HEK293T (cell line): Measurements from ENCODE around the gene PRPF40A.

Source experiments
- ARNT ChIP-seq: fragments of 450-650 bp; IDR thresholded peaks from 2 replicates; pipeline ENCODE4 v1.6.1; 2017; ENCODE audit warnings: mild to moderate bottlenecking
- CTBP1 ChIP-seq: fragments of 450-650 bp; IDR thresholded peaks from 2 replicates; pipeline ENCODE4 v1.6.1; 2016; ENCODE audit warnings: borderline replicate concordance
- ELF4 ChIP-seq: fragments of 450-650 bp; IDR thresholded peaks from 2 replicates; pipeline ENCODE4 v1.6.1; 2017; ENCODE audit warnings: antibody characterized with exemption
- FOXK2 ChIP-seq: fragments of 450-650 bp; IDR thresholded peaks from 2 replicates; pipeline ENCODE4 v1.6.1; 2016; ENCODE audit warnings: mild to moderate bottlenecking
- FOXM1 ChIP-seq: fragments of 450-650 bp; IDR thresholded peaks from 2 replicates; pipeline ENCODE4 v1.6.1; 2017; ENCODE audit warnings: mild to moderate bottlenecking, borderline replicate concordance
- L3MBTL2 ChIP-seq: fragments of 450-650 bp; conservative IDR thresholded peaks from 2 replicates; pipeline ENCODE4 v1.6.1; 2016; ENCODE audit warnings: mild to moderate bottlenecking
- SP1 ChIP-seq: fragments of 450-650 bp; IDR thresholded peaks from 2 replicates; pipeline ENCODE4 v1.6.1; 2017
- SUZ12 ChIP-seq: fragments of 450-650 bp; IDR thresholded peaks from 2 replicates; pipeline ENCODE4 v1.6.1; 2016; ENCODE audit warnings: mild to moderate bottlenecking
- ZNF384 ChIP-seq: fragments of 450-650 bp; IDR thresholded peaks from 2 replicates; pipeline ENCODE4 v1.6.1; 2016

- TF ChIP-seq CTBP1 (no peak), ELF4 (no peak), FOXM1 (no peak), SP1 (no peak), FOXK2 (no peak), L3MBTL2 (no peak), ARNT (no peak), SUZ12 (no peak), ZNF384 (no peak)
These were observed 71.0 kb downstream of the PRPF40A start for GRCh38 chr2:152646264-152646663.
